Eye (tissue), 1 donor: ENCODE data around the gene PIGV.
A peak's percentile ranks its signal among the peaks of the same experiment; 100 is the strongest.
"Not testable (repeated sequence)": the region's sequence is repeated elsewhere in the genome, so short reads cannot be mapped to it uniquely, and the experiment has no call there.

Experiments used
- DNase-seq: peaks from one replicate; pipeline ENCODE4 v3.0.0-alpha.2; 2015

PIGV gene

DNA sequence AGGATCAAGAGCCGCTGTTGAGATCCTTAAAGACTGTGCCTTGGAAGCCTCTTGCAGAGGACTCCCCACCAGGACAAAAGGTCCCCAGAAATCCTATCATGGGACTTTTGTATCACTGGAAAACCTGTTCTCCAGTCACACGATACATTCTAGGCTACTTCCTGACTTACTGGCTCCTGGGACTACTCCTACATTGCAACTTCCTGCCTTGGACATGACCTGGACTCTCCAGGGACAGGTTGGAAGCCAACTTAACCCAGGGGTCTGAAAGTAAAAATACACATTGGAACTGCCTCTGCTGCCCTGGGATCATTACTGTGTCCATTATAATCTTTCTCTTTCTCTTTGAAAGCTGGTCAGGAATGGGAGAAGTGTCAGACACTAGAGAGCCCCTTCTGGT lies 9.9 kb downstream of the PIGV start:
- DNase-seq: no peak

DNA sequence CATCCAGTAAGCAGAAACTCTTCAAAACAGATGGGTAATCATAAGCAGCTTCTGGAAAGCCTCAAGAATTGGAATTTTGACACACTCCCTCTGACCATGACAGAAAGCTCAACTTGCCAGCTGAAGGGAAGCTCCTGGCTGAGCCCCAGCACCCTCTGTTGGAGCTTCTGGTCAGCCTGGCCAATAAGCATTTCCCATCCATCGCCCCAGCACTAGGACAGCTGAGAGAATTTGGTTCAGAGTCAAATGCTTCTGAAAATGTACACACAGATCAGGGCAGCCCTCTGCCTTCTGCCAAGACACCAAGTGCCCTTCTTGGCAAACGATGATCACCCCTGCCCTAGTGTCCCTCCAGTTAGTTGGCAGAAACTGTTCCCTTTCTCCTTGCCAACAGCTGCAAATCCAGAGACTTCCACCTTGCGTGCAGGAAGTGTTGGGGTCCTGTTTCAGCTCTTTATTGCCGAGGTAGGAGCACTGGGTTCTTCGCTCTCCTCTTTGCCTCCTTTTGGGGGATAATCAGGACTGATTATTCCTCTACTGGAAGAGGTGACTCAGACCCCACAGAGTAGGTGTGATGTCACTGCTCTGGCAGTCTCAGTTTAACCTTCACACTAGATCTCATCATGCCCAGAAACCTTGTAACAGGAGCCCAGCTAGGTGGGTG lies 11.9 kb downstream of the PIGV start:
- no peak for DNase-seq

DNA sequence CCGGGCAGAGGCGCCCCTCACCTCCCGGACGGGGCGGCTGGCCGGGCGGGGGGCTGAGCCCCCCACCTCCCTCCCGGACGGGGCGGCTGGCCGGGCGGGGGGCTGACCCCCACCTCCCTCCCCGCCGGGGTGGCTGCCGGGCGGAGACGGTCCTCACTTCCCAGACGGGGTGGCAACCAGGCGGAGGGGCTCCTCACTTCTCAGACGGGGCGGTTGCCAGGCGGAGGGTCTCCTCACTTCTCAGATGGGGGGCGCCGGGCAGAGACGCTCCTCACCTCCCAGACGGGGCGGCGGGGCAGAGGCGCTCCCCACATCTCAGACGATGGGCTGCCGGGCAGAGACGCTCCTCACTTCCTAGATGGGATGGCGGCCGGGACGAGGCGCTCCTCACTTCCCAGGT lies 16.2 kb downstream of the PIGV start:
- not testable (repeated sequence) for DNase-seq

DNA sequence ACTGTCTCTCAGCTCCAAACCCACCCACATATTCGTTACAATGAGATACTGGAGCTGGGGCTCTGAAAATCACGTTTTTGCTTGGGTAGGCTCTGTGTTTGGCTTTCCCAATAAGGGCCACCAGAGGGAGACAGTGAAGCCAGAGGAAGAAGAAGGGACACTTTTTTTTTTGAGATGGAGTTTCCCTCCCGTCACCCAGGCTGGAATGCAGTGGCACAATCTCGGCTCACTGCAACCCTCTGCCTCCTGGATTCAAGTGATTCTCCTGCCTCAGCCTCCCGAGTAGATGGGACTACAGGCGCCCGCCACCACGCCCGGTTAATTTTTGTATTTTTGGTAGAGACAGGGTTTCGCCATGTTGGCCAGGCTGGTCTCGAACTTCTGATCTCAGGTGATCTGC lies 22.4 kb downstream of the PIGV start:
- DNase-seq: peak; percentile 89

DNA sequence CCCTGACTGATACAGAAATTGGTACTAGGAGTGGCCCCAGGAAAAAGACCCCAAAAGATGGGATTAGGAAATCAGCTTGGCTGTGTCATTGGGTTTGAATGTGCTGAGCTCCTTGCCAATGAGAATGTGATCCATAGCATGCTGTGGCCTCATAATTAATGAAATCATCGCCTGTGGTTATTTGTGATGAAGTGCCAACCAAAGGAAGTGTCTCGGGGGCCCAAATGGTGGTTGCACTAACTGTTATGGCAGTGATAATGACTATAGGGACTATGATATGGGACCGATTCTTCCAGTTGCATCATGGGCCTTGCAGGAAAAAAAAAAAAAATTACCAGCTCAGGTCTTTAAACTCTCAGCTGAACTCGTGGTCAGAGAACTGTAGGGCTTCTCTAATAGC lies 23.3 kb downstream of the PIGV start:
- no peak for DNase-seq

DNA sequence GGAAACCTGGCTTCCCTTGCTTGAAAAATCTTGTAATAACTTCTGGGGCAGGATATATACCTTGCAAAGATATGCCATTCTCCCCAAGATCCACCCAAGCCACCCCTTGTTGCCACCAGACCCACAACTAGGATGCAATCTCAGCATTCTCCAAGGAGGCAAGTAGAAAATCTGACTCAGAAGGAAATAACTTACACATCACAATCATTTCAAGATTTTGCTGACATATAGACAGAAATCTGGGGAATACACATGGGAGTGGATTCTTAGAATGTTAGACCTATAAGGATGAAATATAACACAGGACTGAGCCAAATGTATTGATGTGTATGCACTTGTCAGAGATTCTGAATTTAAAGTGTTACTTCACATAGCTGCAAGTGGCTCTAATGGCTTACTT lies 24.0 kb downstream of the PIGV start:
- DNase-seq: no peak

DNA sequence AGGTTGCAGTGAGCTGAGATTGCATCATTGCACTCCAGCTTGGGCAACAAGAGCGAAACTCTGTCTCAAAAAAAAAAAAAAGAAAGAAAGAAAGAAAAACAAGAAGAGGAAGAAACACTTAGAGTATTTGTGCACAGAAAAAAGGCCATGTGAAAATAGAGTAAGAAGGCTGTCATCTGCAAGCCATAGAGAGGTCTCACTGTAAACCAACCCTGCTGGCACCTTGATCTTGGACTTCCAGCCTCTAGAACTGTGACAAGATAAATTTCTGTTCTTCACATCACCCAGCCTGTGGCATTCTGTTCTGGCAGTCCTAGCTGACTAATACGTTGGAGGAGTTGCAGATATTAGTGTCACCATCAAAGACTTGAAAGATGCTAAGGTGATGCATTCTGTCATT lies 26.6 kb downstream of the PIGV start:
- no peak for DNase-seq

DNA sequence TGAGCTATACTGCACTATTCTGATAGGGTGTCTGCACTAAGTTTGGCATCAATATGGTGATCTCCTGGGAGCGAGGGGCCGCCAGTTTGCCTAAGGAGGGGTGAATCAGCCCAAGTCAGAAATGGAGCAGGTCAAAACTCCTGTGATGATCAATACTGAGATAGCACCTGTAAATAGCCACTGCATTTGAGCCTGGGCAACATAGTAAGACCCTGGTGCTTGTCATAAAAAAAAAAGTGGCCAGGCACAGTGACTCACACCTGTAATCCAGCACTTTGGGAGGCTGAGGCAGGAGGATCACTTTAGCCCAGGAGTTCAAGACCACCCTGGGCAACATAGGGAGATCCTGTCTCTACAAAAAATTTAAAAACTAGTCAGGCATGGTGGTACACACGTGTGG lies 27.1 kb downstream of the PIGV start:
- no peak for DNase-seq

DNA sequence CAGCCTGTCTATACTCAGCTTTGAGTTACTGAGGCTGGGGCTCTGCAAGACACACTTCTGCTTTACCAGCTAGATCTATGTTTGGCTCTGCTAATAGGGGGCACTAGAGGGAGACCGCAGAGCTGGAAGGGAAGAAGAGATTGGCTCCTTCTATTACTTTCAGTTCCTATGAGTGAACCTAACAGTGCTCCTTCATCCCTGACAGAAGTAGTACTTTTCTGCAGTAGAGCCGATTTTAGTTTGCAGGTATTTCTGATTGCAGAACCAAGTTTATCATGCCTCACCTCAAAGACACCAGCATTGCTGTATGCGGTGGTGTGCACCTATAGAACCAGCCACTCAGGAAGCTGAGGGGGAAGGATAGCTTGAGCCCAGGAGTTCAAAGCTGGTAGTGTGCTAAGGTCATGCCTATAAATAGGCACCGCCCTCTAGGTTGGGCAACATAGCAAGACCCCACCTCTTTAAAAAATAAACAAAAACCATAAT lies 33.1 kb downstream of the PIGV start:
- DNase-seq: no peak

DNA sequence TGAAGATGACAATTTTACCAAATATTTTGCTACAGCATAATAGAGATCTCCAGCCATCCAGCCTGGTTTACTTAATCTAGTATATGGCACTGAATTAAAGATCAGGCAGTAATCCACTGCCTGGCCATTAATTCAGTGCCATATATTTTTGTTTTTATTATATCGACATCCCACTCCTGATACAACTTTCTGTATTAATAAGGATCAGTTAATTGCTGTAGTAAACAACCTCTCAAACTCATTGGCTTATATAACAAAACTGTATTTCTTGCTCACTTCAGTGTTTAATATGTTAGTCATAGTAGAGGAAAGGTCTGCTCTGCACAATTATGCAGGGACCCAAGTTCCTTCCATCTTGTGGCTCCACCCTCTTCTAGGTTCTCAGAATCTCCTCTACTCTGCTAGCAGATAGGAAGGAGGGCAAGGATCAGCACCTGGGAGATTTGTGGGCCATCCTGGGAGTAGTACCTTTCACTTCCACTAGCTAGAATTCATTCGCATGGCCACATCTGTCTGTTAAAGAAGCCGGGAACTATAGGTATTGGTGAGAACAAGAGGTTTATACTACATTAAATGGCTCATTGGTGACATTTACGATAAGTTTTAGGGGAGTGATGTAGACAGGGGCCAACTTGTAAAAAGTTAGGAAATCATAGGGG lies 35.1 kb downstream of the PIGV start:
- no peak for DNase-seq

DNA sequence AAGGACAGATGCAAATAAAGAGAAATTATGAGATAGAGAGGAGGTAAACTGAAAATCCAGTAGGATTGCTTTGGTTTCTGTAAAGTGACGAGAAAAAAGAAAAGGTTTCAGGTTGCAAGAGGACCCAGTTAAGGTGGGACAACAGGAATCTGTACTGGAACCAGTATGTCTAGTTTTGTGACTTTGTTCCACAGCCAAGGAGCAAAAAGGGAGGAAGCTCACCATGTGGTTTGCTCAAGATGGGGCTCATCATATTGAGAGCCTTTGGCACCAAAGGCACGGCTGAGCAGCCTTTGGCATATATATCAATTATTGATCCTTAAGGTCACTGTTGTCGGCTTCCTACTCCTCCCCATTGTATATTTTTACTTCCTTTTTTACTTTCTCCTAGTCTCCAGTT lies 37.0 kb downstream of the PIGV start:
- DNase-seq: no peak

DNA sequence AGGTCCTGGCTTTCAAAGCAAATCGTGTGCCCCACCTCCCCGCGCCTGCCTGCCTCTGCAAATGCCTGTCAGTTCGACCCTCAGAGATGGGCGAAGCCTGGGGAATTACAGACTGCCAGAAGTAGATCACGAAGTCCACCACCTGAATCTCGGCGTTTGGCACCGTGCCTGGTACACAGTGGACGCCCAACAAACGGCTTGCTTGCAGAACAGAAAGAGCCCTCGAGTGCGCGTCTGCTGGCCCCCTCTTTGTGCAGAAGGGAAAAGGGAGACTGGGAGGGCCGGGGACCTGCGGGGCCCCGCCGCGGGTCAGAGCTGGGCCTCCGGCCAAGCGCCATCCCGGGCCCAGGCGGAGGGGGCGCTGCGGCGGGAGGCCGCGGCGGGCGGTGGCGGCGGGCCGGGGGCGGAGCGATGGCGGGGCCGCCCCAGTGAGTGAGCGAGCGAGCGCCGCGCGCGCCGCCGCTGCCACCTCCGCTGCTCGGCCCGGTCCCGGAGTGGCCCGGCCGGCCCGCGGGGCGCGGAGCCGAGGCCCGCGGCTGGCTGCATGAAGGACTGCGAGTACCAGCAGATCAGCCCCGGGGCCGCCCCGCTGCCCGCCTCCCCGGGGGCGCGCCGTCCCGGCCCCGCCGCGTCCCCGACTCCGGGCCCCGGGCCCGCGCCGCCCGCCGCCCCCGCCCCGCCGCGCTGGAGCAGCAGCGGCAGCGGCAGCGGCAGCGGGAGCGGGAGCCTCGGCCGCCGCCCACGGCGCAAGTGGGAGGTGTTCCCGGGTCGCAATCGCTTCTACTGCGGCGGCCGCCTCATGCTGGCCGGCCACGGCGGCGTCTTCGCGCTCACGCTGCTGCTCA lies 38.7 kb downstream of the PIGV start, which contains the start of gene ZDHHC18:
TSS of gene ZDHHC18 (plus strand) at position 428 of the 845 bp plus-strand sequence. CDS start at position 545, 117 bp downstream.
- DNase-seq: peak; percentile 87

DNA sequence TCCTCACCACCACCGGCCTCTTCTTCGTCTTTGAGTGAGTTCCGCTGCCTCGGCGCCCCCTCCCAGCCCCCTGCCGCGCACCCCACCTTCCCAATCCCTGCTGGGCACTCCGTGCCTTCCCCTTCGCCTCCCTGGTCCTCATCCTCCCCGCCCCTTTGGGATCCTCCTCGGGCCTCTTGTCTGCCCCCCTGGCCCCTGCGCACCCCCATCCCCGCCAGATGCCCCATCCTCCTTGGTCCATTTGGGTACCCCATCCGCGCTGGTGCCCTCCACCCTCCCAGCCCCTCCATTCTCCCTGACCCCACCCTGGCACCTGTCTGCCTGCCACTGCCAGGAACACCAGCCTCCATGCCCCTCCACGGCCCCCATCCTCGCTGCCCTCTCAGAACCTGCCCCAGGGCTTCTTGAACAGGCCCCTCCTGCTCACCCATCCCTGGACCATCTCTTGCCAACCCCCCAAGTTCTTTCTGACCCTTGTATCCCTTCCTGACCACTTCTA lies 39.4 kb downstream of the PIGV start:
- peak; percentile 18 for DNase-seq

DNA sequence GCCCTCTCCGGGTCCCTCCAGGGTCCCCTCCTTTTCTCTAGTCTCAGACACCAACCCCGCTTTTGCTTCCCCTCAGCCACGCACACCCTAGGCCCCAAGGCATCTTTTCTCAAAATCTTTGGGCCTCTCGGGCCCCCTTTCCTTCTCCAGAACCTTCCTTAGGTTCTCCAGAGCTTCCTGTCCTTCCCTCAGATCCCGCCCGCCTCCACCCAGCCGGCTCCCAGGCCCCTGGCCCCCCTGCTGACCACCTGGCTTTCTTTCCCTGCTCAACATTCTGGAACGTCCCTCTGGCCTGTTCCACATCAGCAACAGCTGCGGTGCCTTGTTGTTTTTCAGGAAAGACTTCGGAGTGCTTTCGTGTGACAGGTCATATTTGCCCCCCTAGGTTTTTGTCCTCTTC lies 39.9 kb downstream of the PIGV start:
- DNase-seq: peak; percentile 25

DNA sequence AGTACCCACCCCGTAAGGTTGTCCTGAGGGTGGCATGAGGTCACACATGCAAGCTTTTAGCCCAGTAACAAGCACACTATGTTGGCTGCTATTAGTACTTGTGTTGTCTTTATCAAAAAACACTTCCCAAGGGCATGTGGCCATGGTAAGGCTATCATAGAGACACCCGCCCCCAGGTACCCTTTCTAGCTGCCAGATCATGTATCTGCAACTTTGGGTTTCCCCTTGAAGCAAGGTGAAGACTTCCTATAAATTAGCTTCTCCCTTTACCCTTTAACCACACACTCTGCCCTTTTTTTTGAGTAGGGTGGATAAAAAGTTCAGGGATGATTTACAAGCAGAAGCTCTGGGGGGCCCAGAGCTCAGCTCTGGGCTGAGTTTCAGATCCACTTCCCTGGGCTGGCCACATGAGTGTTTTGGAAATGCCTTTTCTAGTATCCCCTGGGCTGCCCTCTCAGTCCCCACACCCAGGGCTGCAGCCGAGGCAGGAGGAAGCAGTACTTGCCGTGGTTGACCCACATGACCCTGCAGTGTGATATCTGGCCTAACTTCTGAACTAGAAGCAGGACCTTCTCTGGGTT lies 40.8 kb downstream of the PIGV start:
- DNase-seq: no peak

DNA sequence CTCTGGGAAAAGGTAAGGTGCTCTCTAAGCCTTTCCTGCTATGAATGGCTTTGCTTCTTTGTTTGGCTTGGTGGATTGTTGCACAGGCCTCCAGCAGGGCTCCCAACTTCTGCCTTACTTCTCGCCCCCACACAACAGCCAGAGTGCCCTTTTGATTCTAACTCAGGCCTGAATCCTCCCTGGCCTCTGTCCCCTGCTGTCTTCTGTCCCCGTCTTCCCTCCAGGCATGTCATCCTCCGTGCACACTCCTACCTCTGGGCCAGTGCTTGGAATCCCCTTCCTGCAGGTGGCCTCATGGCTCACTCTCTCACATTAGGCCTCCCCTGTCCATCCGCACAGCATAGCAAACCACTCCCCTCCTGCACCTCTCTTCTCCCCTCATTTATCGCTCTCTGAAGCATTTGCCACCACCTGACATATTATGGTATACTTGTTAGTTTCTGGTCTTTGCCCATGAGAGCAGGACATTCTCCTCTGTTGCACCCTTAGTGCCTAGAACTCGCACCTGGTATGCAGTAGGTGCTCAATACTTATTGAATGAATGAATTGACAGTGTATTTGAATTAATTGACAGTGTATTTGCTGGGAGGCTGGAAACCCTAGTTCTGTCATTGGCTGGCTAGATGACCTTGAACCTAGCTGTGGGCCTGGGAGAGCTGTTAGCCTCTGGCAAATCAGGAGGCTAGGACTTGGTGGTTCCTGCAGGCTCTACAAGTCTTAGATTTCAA lies 41.6 kb downstream of the PIGV start:
- no peak for DNase-seq

DNA sequence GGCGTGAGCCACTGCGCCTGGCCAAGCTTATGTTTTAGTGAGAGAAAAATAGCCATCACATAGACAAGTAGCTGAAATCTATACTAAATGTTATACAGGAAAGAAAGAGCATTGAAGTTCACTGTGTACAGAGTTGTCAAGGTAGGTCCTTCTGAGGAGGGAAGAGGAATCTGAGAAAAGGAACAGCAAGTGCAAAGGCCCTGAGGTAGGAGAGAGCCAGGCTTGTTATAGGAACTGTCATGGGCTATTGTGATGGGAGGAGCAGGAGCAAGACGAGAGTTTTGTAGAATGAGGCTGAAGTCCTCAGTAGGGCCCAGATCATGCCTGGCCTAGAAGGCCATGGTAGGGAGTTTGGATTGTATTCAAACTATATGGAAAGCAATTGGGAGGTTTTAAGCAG lies 43.3 kb downstream of the PIGV start:
- DNase-seq: no peak

DNA sequence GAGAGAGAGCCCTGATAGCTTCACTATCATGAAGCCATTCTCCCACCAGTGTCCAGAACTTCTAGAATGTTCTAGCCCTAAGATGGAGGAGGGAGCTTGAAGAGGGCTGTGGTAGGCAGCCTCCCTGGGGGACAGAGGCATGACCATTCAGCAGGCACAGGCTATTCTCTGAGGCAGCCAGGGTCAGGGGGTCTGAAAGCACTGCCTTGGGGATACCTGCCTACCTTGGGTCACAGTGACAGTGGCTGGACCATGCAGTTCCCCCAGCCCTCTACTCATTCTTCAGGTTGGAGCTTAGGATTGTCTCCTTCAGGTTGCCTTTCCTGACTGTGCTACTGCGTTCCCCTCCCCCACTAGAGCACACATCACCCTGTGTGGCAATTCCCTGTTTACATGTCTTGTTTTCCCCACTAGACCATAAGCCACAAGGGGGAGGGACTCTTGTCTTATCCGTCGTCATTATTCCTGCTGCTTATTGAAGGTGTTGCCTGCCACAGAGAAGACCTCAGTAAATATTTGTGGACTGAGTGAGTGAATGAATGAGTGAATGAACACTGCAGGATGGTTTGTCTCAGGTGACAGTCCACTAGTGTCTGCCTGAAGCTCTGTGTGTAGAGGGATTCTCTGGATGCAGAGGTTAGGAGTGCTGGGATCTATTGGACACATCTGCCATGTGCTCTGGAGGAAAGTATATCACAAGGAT lies 43.9 kb downstream of the PIGV start:
- DNase-seq: no peak

DNA sequence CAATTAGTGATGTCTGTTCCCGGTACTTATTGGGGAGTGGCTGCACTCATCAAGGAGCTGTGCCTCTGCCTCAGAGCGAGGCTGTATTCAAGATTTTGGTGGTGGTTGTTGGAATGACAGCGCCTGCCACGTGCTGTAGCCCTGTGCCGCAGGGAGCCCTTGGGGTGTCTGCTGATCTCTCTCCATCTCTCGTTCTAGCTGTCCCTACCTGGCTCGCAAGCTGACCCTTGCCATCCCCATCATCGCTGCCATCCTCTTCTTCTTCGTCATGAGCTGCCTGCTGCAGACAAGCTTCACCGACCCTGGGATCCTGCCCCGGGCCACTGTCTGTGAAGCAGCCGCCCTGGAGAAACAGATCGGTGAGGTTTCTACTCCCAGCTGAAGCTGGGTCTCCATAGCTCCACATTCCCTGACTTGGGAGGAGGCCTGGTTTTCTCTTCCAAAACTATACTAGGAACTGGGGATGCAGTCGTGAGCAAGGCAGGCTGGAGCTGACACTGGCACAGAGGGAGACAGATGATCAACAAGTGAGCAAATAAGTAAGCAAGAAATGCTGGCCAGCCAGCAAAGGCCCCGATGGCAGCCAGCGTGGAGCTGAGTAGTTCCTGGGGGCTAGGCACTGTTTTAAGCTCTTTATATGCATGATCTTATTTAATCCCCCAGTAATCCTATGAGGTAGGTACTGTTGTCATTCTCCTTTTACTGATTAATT lies 44.7 kb downstream of the PIGV start:
- no peak for DNase-seq

DNA sequence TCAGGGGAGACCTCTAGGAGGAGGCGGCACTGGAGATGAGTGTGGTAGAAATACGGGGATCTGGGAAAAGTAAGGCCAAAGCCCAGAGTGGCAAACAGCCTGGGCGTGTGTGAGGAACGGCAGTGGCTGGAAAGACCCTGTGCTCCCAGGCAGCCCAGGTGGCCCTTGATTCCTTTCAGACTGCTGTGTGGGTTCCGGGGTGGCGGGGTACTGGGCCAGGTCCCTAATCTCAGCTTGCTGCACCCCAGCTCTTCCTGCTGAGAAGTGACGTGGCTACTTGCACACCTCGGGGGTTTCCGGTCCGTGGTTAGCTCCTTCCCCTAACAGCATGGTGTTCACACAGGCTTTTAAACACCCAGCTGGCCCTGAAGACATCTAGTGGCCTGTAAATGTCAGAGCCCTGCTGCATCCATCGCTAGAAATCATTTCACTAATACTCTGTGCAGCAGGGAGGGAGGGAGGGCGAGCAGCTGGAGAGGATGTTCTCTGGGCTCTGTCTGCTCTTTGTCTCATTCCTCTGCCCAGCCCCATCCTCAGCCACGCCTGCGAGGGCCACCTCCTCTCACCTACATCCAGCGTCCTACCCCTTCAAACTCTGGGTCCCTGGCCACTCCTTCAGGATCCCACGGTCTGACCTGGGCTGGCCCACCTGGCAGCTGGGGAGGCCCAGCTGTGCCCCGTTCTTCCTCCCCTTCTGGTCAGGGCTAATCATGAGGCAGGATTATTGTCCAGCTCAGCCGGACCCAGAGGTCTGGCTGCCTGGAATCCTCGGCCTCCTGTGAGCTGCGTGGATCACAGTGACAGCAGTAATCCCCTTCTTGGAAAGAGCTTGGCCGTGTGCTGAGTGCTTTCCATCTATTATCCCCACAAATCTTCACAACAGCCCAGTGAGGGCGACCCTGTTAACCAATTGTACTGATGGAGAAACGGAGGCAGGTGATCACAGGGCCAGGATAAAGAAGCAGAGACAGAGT lies 46.0 kb downstream of the PIGV start:
- DNase-seq: peak; percentile 22
